ENCODE measurements around the gene TMEM108.

Gene TMEM108

DNA sequence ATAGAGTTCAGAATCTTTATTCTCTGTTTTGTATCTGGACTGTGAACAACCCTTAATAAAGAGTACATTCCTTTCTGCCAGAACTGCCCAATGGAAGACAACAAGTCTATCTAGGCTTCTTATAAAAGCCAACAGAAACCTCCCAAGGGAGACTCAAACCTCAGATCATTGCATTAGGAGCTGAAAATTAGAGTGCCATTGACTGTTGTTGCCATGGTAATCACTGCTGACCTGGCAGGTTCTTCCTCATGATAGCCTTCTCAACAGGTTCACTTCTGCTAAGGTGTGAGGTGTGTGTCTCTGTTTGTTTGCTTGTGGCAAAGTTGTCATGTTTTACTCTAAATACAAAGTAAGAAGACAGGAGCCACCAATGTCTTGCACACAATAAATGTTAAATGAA, 79.2 kb downstream of the TMEM108 start:
- peak; percentile 69 for DNase-seq (ENCODE audit: low spot score)

DNA sequence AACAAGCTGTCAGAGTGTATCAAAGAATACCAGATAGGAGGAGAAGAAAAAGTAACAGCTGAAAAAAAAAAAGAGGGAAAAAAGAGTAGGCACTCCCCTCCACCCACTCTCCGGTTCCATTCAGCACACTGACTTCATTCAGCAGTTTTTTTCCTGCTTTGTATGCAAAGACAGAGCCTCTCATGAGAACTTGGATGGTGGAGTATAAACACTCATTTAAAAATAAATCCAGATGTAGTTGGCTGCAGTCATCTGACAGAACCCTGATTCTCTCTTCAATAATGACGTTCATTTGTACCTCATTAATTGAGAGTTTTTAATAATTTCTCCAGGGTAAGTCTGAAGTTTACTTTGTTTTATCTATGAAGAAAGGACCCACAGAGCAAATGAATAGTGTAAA, 81.0 kb downstream of the TMEM108 start:
- no peak for DNase-seq (ENCODE audit: low spot score)

- no peak for DNase-seq (ENCODE audit: low spot score)
Observed at GRCh38 chr3:133121450-133121849, 83.3 kb downstream of the TMEM108 start.

GRCh38 chr3:133123636-133124035, 85.4 kb downstream of the TMEM108 start:
- no peak for DNase-seq (ENCODE audit: low spot score)

- DNase-seq (ENCODE audit: low spot score), result peak; percentile 65
Observed at GRCh38 chr3:133124511-133124910, 86.3 kb downstream of the TMEM108 start.

- DNase-seq (ENCODE audit: low spot score), result peak; percentile 72
Observed at GRCh38 chr3:133125171-133125570, 87.0 kb downstream of the TMEM108 start.

DNA sequence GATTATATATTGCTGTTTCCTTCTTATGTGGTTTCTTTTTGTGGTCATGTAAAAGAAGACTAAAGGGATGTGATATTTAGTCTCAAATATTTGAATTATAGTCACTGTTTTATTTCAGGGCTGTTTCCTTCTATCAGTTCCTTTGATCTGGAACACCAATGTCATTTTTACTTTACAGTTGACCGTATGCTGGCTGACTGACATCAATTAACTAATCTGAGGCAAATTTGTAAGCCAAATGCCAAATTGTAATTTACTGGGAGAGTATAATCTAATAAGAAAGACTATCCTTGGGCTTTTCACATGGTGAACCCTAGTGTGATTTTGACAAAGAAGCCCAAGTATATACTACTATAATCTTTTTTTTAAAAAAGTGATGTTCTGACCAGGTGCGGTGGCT, 87.6 kb downstream of the TMEM108 start:
- peak; percentile 79 for DNase-seq (ENCODE audit: low spot score)

- DNase-seq (ENCODE audit: low spot score), result no peak
Observed at GRCh38 chr3:133127381-133127780, 89.2 kb downstream of the TMEM108 start.

GRCh38 chr3:133130168-133130567, 92.0 kb downstream of the TMEM108 start:
- peak; percentile 49 for DNase-seq (ENCODE audit: low spot score)

DNA sequence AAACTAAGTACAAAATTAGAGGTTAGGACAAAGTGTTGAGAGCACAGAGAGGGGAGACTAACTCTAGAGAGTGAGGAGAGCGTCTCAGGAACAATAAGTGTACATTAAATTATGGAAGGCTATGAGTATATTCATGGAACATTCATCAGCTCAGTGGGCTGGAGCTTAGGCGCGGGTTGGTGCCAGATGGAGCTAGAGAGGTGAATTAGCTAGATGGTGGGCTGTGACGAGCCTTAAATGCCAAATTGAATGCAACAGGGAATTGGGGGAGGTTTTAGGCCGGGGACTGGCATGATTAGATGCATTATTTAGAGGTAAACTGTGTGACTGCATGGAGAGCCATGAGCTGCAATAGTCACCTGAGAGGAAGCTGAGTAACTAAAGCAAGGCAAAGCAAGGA, 97.1 kb downstream of the TMEM108 start:
- peak; percentile 66 for DNase-seq (ENCODE audit: low spot score)

DNA sequence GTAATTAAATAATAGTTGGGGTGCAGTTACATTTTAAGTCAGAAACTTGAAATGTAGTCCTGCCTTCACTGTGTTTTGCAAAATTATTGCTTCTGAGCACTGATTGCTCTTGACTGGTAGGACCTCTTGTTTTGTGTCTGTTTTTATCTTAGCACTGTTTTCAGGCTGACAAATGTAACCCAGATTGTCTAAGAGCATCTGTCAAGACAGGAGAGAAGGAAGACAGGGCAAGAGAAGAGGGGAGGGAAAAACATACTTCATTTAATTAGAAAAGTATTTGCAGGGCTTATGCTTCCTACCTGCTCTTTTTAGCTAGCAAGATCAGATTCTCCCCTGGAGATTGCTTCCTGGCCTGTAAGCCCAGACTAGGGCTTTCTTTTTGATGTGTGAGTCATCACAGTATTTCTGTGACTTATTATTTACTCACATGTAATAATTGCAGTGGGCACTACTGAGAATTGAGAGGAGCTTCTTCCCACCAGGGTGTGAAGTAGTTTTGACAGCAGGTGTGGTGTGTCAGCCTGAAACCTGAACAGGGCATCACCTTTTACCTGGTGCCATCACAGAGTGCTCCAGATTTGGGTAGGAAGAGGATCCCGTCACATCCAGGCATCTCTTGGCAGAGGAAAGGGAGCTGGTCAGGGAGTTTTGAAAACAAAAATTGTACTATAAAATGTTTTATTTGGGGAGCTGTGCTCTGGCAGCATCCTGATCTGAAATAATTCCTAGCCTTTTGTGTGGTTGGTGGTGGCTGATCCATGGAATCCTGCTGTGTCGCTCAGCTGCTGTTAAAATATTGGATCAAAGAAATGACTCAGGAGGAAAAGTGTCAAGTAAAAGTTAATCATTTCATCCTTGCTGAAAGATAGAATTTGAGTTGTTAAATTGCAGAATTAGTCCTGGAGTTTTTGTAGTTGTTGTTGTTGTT, 98.2 kb downstream of the TMEM108 start:
- peak; percentile 90 for DNase-seq (ENCODE audit: low spot score)

GRCh38 chr3:133137042-133137996, 99.1 kb downstream of the TMEM108 start:
- DNase-seq (ENCODE audit: low spot score), result no peak

- DNase-seq (ENCODE audit: low spot score), result no peak
Observed at GRCh38 chr3:133138017-133138416, 99.8 kb downstream of the TMEM108 start.

DNA sequence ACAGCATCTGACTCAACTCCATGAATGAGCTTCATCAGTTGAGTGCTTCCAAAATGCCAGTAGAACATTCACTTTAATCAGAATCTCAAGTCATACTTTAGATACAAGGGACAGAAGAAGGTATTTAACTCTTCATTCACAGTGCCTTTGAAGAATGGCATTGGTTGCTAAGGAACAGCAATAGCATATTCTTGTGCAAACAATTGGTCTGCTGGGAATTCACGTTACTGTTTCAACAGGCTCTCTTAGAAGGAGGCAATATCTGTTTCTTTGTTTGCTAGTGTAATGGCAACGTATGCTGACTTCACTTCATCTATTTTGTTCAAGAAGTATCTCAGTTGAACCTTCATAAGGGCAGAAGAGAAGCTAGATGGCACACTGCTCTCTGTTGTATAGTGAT, 113.9 kb downstream of the TMEM108 start:
- no peak for DNase-seq (ENCODE audit: low spot score)

GRCh38 chr3:133152681-133153220, 114.6 kb downstream of the TMEM108 start:
- no peak for DNase-seq (ENCODE audit: low spot score)

- no peak for DNase-seq (ENCODE audit: low spot score)
Observed at GRCh38 chr3:133153382-133153781, 115.2 kb downstream of the TMEM108 start.

GRCh38 chr3:133157716-133158115, 119.5 kb downstream of the TMEM108 start:
- no peak for DNase-seq (ENCODE audit: low spot score)

DNA sequence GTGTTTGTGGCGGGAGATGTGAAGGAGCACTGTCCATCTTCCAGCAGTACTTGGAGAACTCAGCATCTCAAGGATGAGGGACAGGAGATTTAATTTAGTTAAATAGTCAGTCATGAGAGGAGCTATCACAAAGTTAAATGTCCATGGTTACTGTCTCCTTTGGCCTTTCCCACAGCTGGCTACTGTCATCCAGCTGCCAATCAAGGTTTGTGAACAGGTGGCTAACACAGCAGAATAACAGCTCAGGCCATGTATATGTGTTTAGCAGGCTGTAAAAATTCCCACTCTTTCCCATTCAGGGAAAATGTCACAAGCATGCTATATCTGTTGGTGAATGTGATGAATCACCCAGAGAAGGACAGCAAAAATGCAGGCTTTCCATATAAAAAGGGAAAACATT, 120.5 kb downstream of the TMEM108 start:
- DNase-seq (ENCODE audit: low spot score), result peak; percentile 62

- DNase-seq (ENCODE audit: low spot score), result no peak
Observed at GRCh38 chr3:133159498-133160475, 121.6 kb downstream of the TMEM108 start.

GRCh38 chr3:133161656-133162055, 123.5 kb downstream of the TMEM108 start:
- no peak for DNase-seq (ENCODE audit: low spot score)

- DNase-seq (ENCODE audit: low spot score), result peak; percentile 65
Observed at GRCh38 chr3:133162265-133162664, 124.1 kb downstream of the TMEM108 start.

All from SK-N-DZ (cell line).